HUES6 (cell line): Measurements from ENCODE around the gene PPM1F.

Experiments used
- H3K27ac ChIP-seq: 2 replicates; pipeline ENCODE4 v1.7.0; 2013; ENCODE audit warnings: low read depth, mild to moderate bottlenecking, low read length, inconsistent platforms
- H3K27me3 ChIP-seq: 2 replicates; pipeline ENCODE4 v1.6.1; 2013; ENCODE audit warnings: low read length; ENCODE audit not compliant: control insufficient read depth, insufficient read depth
- H3K36me3 ChIP-seq: 2 replicates; pipeline ENCODE4 v1.6.1; 2013; ENCODE audit warnings: low read length; ENCODE audit not compliant: control insufficient read depth, insufficient read depth
- H3K4me1 ChIP-seq: 2 replicates; pipeline ENCODE4 v1.6.1; 2013; ENCODE audit warnings: low read length; ENCODE audit not compliant: control insufficient read depth, insufficient read depth
- H3K4me3 ChIP-seq: 2 replicates; pipeline ENCODE4 v1.5.1; 2013; ENCODE audit warnings: low read depth, low read length
- H3K9ac ChIP-seq: one replicate; pipeline ENCODE4 v1.6.1; 2013; ENCODE audit warnings: mild to moderate bottlenecking, low read length
- H3K9me3 ChIP-seq: 2 replicates; pipeline ENCODE4 v1.6.1; 2013; ENCODE audit warnings: low read depth, low read length; ENCODE audit not compliant: control insufficient read depth, insufficient read depth

PPM1F gene

GRCh38 chr22:21923163-21923561 is 29.5 kb downstream of the PPM1F start:
- H3K4me1 ChIP-seq, result peaks cover 58% of the 10 kb centered on the region
- H3K27ac ChIP-seq, result no peak overlapping the region
- H3K9ac ChIP-seq, result no peak overlapping the region
- no peaks in the 10 kb centered on the region for H3K27me3 ChIP-seq
- H3K4me3 ChIP-seq, result no peak overlapping the region
- H3K9me3 ChIP-seq, result no peaks in the 10 kb centered on the region
- H3K36me3 ChIP-seq, result no peaks in the 10 kb centered on the region

DNA sequence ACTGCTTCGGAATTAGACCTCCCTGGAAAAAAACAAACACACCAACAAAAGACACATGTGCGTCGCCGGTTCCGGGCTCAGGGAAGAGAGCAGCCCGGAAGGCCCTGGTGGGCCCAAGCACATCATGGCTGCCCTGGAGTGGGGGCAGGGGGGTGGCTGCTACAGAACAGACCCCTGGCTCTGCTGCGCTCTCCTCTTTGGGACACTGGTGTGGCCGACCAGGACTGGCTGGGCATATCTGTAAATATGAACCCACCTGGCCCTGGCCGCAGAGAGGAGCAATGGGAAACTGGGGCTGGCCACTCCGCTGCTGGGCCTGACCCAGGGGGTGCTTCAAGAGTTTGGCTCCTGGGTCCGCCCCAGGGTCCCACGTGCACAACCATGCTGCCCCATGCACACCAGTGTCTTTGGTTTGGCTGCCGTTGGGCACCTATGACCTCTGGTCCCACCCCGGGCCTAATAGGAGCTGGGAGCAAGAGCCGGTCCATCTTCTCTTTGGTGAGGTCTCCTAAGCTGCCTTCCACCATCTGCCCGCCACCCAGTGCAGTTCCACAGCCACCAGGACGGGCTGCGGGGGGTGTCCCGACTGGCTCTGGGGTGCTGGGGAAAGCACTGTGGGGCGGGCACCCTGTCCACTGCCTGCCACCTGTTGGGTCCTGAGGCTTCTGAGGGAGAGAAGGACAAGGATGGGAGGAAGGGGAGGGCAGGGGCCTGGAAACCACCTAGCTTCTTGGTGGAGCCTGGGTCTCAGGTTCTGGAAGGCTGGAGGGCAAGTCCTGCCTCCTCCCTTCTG is 30.1 kb downstream of the PPM1F start:
- Histone ChIP-seq H3K36me3 (no peaks in the 10 kb centered on the region), H3K9me3 (no peaks in the 10 kb centered on the region), H3K27ac (peak overlapping the region; percentile 76), H3K4me1 (peaks cover 62% of the 10 kb centered on the region), H3K4me3 (no peak overlapping the region), H3K9ac (no peak overlapping the region), H3K27me3 (no peaks in the 10 kb centered on the region)

DNA sequence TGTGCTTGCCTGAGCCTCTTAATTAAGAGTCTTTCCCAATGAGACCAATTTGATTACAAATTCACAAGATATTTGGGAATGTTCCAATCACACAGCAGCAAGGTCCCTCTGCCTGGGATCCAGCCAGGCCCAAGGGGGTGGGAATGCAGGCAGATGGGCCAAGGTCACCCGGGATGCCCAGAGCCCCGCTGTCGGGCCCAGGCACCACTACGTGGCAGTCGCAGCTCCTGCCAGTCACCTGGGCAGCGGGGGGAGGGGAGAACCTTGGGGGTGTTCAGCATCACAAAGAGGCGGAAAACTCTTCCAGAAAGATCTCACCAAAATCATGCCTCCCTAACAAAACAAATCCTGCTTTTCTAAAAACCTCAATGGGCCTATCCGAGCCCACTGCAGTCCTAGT is 30.9 kb downstream of the PPM1F start:
- no peaks in the 10 kb centered on the region for H3K36me3 ChIP-seq
- H3K27me3 ChIP-seq, result no peaks in the 10 kb centered on the region
- no peaks in the 10 kb centered on the region for H3K9me3 ChIP-seq
- H3K4me1 ChIP-seq, result peaks cover 62% of the 10 kb centered on the region
- H3K27ac ChIP-seq, result peak overlapping the region; percentile 48
- H3K4me3 ChIP-seq, result no peak overlapping the region
- H3K9ac ChIP-seq, result no peak overlapping the region

- Histone ChIP-seq H3K27me3 (no peaks in the 10 kb centered on the region), H3K9ac (no peak overlapping the region), H3K4me1 (peaks cover 59% of the 10 kb centered on the region), H3K9me3 (no peaks in the 10 kb centered on the region), H3K27ac (peak overlapping the region; percentile 48), H3K4me3 (no peak overlapping the region), H3K36me3 (no peaks in the 10 kb centered on the region)
These were observed 31.4 kb downstream of the PPM1F start for GRCh38 chr22:21921184-21921721.

GRCh38 chr22:21920341-21921183 is 32.1 kb downstream of the PPM1F start:
- no peak overlapping the region for H3K9ac ChIP-seq
- no peaks in the 10 kb centered on the region for H3K27me3 ChIP-seq
- H3K36me3 ChIP-seq, result no peaks in the 10 kb centered on the region
- H3K9me3 ChIP-seq, result no peaks in the 10 kb centered on the region
- peaks cover 53% of the 10 kb centered on the region for H3K4me1 ChIP-seq
- H3K27ac ChIP-seq, result 0 out of 2 replicates have a peak overlapping the region, but pooled peaks have one; percentile 48
- H3K4me3 ChIP-seq, result no peak overlapping the region

DNA sequence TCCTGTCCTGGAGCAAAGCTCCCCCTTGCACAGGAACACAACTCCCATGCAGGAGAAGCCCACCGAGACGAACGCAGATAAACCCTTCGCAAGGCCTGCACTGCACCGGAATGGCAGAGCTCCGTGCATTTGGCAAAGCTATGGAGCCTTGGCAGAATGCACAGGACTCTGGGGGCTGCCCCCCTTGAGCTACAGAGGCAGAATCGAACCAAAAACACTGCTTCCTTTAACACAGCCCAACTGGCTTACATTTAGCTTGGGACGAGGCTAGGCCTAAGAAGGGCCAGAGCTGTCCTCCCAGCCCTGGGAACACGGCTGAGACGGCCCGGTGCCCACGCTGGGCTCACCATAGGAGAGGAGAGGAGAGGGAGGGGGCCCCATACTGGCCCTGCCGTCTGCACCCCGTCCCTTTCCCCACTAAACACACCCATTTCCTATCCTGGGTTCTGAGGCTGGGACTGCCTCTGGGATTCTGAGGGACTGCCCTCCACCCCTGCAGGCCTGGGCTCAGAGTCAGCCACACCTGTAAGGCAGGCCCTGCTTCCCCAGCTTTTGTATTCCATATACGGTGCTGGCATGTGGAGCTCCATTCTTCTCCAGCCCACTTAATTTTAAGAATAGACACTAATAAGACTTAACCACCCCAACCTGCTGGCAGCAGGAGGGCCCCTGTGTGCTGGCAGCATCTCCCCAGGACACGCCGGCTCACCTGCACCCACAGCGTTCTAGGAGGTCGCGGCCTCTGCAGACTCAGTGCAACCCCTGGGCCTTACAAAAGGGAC is 32.9 kb downstream of the PPM1F start:
- H3K27ac ChIP-seq, result no peak overlapping the region
- H3K9ac ChIP-seq, result no peak overlapping the region
- peaks cover 47% of the 10 kb centered on the region for H3K4me1 ChIP-seq
- no peaks in the 10 kb centered on the region for H3K36me3 ChIP-seq
- no peak overlapping the region for H3K4me3 ChIP-seq
- no peaks in the 10 kb centered on the region for H3K9me3 ChIP-seq
- no peaks in the 10 kb centered on the region for H3K27me3 ChIP-seq

GRCh38 chr22:21918466-21919185 is 34.0 kb downstream of the PPM1F start:
- H3K4me1 ChIP-seq, result peaks cover 47% of the 10 kb centered on the region
- H3K36me3 ChIP-seq, result no peaks in the 10 kb centered on the region
- no peak overlapping the region for H3K9ac ChIP-seq
- H3K4me3 ChIP-seq, result no peak overlapping the region
- H3K27me3 ChIP-seq, result no peaks in the 10 kb centered on the region
- H3K27ac ChIP-seq, result no peak overlapping the region
- H3K9me3 ChIP-seq, result no peaks in the 10 kb centered on the region

- H3K27me3 ChIP-seq, result no peaks in the 10 kb centered on the region
- H3K4me3 ChIP-seq, result no peak overlapping the region
- H3K36me3 ChIP-seq, result no peaks in the 10 kb centered on the region
- H3K9me3 ChIP-seq, result no peaks in the 10 kb centered on the region
- H3K9ac ChIP-seq, result no peak overlapping the region
- no peak overlapping the region for H3K27ac ChIP-seq
- peaks cover 47% of the 10 kb centered on the region for H3K4me1 ChIP-seq
These were observed 34.7 kb downstream of the PPM1F start for GRCh38 chr22:21917959-21918261.

DNA sequence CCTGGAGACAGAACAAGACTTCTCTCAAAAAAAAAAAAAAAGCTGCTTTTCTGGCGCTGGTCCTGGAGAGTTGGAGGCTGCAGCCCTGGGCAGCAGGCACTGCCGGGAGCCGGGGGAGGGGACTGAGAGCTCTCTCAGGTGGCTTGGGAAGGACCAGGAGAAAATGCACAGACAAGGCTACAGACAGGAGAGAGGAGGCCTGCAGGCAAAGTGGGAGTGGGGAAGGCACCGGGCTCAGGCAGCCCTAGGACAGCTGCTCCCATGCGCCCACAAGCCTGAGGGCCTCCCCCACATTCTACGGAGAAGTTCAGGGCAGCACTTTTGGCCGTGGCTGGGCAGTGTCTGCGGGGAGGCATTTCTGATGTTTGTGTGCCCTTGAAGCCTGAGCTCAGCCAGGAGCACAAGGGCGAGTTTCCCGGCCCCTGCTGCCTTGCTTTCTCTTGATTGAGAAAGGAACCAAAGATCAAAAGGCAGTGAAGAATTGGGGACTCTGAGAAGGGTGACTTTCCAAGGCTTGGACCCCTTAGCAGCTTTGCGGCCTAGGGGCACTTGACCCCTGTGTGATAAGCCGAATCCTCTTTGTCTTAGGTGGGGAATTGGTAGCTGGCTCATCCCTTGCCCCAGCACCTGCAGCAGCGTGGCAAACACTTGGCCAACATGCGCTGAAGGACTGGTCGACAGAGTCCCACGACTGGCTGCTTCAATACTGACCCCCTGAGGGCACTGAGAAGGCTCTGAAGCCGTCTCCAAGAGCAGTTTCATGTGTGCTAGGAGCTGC is 35.3 kb downstream of the PPM1F start:
- Histone ChIP-seq H3K4me1 (peaks cover 44% of the 10 kb centered on the region), H3K36me3 (no peaks in the 10 kb centered on the region), H3K9me3 (no peaks in the 10 kb centered on the region), H3K27ac (no peak overlapping the region), H3K9ac (no peak overlapping the region), H3K4me3 (no peak overlapping the region), H3K27me3 (no peaks in the 10 kb centered on the region)
